Liver (tissue), 9 donors: Measurements from ENCODE around the gene TTC39C. TPM values are rescaled to one million over a fixed set of nuclear protein-coding genes. Genes with fewer than 3 reads are reported as not detected.

Source experiments
- DNase-seq: peaks from one replicate; pipeline ENCODE4 v3.0.0-alpha.2; 2017; ENCODE audit warnings: low spot score
- H3K27ac ChIP-seq, 2 donors: one replicate each; pipeline ENCODE4 v1.7.0; 2013; ENCODE audit warnings: inconsistent platforms in 2 of 2, low read length in 2 of 2, control low read depth in 1 of 2, low read depth in 1 of 2, mild to moderate bottlenecking in 1 of 2
- H3K27me3 ChIP-seq, 4 donors: one replicate each; pipeline versions ENCODE4 v1.6.1 to v1.7.0; 2013; ENCODE audit warnings: low read length in 3 of 4, inconsistent platforms in 1 of 4, mild to moderate bottlenecking in 1 of 4, moderate library complexity in 1 of 4; ENCODE audit not compliant: control insufficient read depth in 4 of 4, insufficient read depth in 4 of 4
- H3K36me3 ChIP-seq, 4 donors: one replicate each; pipeline versions ENCODE4 v1.6.1 to v1.7.0; 2013; ENCODE audit warnings: low read length in 3 of 4, mild to moderate bottlenecking in 3 of 4, low read depth in 1 of 4, moderate library complexity in 1 of 4; ENCODE audit not compliant: control insufficient read depth in 4 of 4, insufficient read depth in 3 of 4
- H3K4me1 ChIP-seq, 4 donors: one replicate each; pipeline versions ENCODE4 v1.6.1 to v1.7.0; 2013; ENCODE audit warnings: low read length in 3 of 4, mild to moderate bottlenecking in 3 of 4, moderate library complexity in 1 of 4; ENCODE audit not compliant: control insufficient read depth in 4 of 4, insufficient read depth in 4 of 4
- H3K4me3 ChIP-seq, 3 donors: one replicate each; pipeline versions ENCODE4 v1.6.1 to v1.7.0; 2013; ENCODE audit warnings: low read length in 3 of 3, control low read depth in 1 of 3, low read depth in 1 of 3, mild to moderate bottlenecking in 1 of 3
- H3K9ac ChIP-seq, 2 donors: one replicate each; pipeline ENCODE4 v1.7.0; 2013; ENCODE audit warnings: low read length in 2 of 2, mild to moderate bottlenecking in 2 of 2, moderate library complexity in 2 of 2, control low read depth in 1 of 2, low read depth in 1 of 2
- H3K9me3 ChIP-seq, 4 donors: one replicate each; pipeline versions ENCODE4 v1.6.1 to v1.7.0; 2013; ENCODE audit warnings: low read length in 3 of 4; ENCODE audit not compliant: control insufficient read depth in 4 of 4
- ATF3 ChIP-seq: IDR thresholded peaks from 2 replicates; pipeline ENCODE4 v1.6.1; 2016; ENCODE audit warnings: antibody characterized with exemption
- CTCF ChIP-seq: fragments of 150-350 bp; IDR thresholded peaks from 2 replicates; pipeline ENCODE4 v1.5.1; 2017; ENCODE audit warnings: improper control_type of control experiment, low read depth, low read length; ENCODE audit not compliant: missing input control
- EGR1 ChIP-seq, 2 donors: IDR thresholded peaks; 2 replicates each; pipeline ENCODE4 v1.6.1; 2016 to 2018; ENCODE audit warnings: antibody characterized with exemption in 2 of 2, low read depth in 2 of 2
- FOXA1 ChIP-seq: IDR thresholded peaks from 2 replicates; pipeline ENCODE4 v1.6.1; 2016; ENCODE audit warnings: antibody characterized with exemption
- FOXA2 ChIP-seq: IDR thresholded peaks from 2 replicates; pipeline ENCODE4 v1.6.1; 2016; ENCODE audit warnings: antibody characterized with exemption
- HNF4G ChIP-seq: IDR thresholded peaks from 2 replicates; pipeline ENCODE4 v1.6.1; 2016; ENCODE audit warnings: antibody characterized with exemption
- JUND ChIP-seq, 2 donors: IDR thresholded peaks; 2 replicates each; pipeline ENCODE4 v1.6.1; 2016; ENCODE audit warnings: antibody characterized with exemption in 2 of 2
- MAX ChIP-seq: IDR thresholded peaks from 2 replicates; pipeline ENCODE4 v1.6.1; 2016; ENCODE audit warnings: antibody characterized with exemption
- NR2F2 ChIP-seq: IDR thresholded peaks from 2 replicates; pipeline ENCODE4 v1.6.1; 2016; ENCODE audit warnings: antibody characterized with exemption
- REST ChIP-seq: IDR thresholded peaks from 2 replicates; pipeline ENCODE4 v1.6.1; 2016; ENCODE audit warnings: antibody characterized with exemption, mild to moderate bottlenecking
- RXRA ChIP-seq, 2 donors: IDR thresholded peaks; 2 replicates each; pipeline ENCODE4 v1.6.1; 2017 to 2018; ENCODE audit warnings: antibody characterized with exemption in 2 of 2, mild to moderate bottlenecking in 1 of 2
- SP1 ChIP-seq: IDR thresholded peaks from 2 replicates; pipeline ENCODE4 v1.6.1; 2018; ENCODE audit warnings: antibody characterized with exemption, mild to moderate bottlenecking
- TAF1 ChIP-seq: conservative IDR thresholded peaks from 2 replicates; pipeline ENCODE4 v1.6.1; 2016; ENCODE audit warnings: antibody characterized with exemption, mild to moderate bottlenecking
- YY1 ChIP-seq: IDR thresholded peaks from 2 replicates; pipeline ENCODE4 v1.6.1; 2016; ENCODE audit warnings: antibody characterized with exemption, mild to moderate bottlenecking
- ZBTB33 ChIP-seq: IDR thresholded peaks from 2 replicates; pipeline ENCODE4 v1.6.1; 2016; ENCODE audit warnings: antibody characterized with exemption
- WGBS: extraction: QIAGEN DNeasy Blood & Tissue Kit; methylation state at CpG from one replicate; pipeline ENCODE4 v1.1.7; 2013; 5-methylcytosine and 5-hydroxymethylcytosine counted together
- polyA plus RNA-seq, 2 donors: library from polyadenylated mRNA; stranded (reverse) in 1 of 2; unstranded in 1 of 2; fragments of 200-250 nt in 1 of 2; fragments of >200 nt in 1 of 2; fragmentation: Nextera tagmentation in 1 of 2; extraction: Ambion mirVana in 1 of 2; gene quantifications; one replicate each; pipeline versions ENCODE4 v1.2.1 to v1.2.3, GENCODE V29; 2013 to 2015
- total RNA-seq, 2 donors: library from RNA; depleted of rRNA; stranded (reverse); fragments of >200 nt; gene quantifications; one replicate each; pipeline ENCODE4 v1.2.3, GENCODE V29; 2014
- donor health status: healthy.
- donor health status: healthy.
- donor health status: healthy.
- donor health status: healthy.
- donor health status: healthy.

Gene TTC39C
- total and polyA plus RNA-seq, 4 donors = 22.8 to 55.1 (median 38.6) TPM

GRCh38 chr18:24161304-24161703, 146.8 kb downstream of the TTC39C start:
- H3K36me3 ChIP-seq = peaks cover 0 to 5% (median 2%) of the 10 kb centered on the region in 4 donors
- no peak for DNase-seq
- H3K27me3 ChIP-seq = no peaks in the 10 kb centered on the region
- no peaks in the 10 kb centered on the region for H3K9me3 ChIP-seq
- H3K27ac ChIP-seq = no peak overlapping the region
- no peak overlapping the region for H3K9ac ChIP-seq
- 44% methylated on average over 2 of the region's 2 CpGs for WGBS
- TF ChIP-seq EGR1 (IDR thresholded peaks at IDR 0.05; ENCODE audit: low read depth in 2 of 2) (no peak), FOXA2 (no peak), SP1 (no peak), ZBTB33 (no peak), MAX (no peak), TAF1 (no peak), ATF3 (no peak), YY1 (no peak), CTCF (no peak), FOXA1 (no peak)
- H3K4me1 ChIP-seq = peaks cover 0 to 3% (median 0%) of the 10 kb centered on the region in 4 donors
- H3K4me3 ChIP-seq = no peak overlapping the region

GRCh38 chr18:24168496-24168895, 153.9 kb downstream of the TTC39C start:
- 95% methylated on average over 7 of the region's 7 CpGs for WGBS
- no peak overlapping the region for H3K9ac ChIP-seq
- no peaks in the 10 kb centered on the region for H3K27me3 ChIP-seq
- TF ChIP-seq JUND (IDR thresholded peaks at IDR 0.05) (no peak), REST (no peak), FOXA1 (no peak), CTCF (no peak), RXRA (IDR thresholded peaks at IDR 0.05) (no peak), HNF4G (no peak), SP1 (no peak), NR2F2 (no peak), TAF1 (no peak), EGR1 (IDR thresholded peaks at IDR 0.05; ENCODE audit: low read depth in 2 of 2) (no peak), ATF3 (no peak), YY1 (no peak)
- no peak for DNase-seq
- no peak overlapping the region for H3K4me3 ChIP-seq
- H3K36me3 ChIP-seq = peaks cover 0 to 16% (median 7%) of the 10 kb centered on the region in 4 donors
- H3K9me3 ChIP-seq = no peaks in the 10 kb centered on the region
- no peak overlapping the region for H3K27ac ChIP-seq
- no peaks in the 10 kb centered on the region for H3K4me1 ChIP-seq
